NK-92 (cell line): Measurements from ENCODE around the gene SYT2.
"Not testable (repeated sequence)": the region's sequence is repeated elsewhere in the genome, so short reads cannot be mapped to it uniquely, and the experiment has no call there.

ENCODE experiments used
- DNase-seq: peaks from one replicate; lab custom pipeline; 2025; ENCODE audit not compliant: unreplicated experiment; lab: John Stamatoyannopoulos, UW

Gene SYT2

DNA sequence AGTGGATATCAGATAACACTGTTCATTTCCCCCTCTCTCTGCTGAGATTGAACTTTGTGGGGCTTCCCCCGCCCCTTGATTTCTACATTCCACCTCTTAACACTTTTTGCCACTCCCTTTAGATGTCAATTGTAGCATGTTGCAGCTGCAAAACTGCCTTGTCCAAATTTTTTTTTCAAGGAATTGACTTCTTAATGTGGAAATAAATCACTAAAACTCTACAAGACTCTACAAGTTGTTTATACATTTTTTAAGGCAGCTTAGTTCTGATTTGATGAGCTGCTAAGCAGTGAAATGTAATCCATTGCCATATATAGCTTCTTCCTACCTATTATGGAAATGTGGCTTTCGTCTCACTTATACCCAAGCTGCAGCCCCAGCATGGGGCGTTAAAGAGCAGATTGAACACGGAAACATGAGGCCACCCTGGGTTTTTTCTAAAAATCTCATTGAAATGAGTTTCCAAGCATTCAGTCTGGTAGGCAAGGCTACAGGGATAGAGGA is 132.2 kb downstream of the SYT2 start:
- DNase-seq, result no peak

DNA sequence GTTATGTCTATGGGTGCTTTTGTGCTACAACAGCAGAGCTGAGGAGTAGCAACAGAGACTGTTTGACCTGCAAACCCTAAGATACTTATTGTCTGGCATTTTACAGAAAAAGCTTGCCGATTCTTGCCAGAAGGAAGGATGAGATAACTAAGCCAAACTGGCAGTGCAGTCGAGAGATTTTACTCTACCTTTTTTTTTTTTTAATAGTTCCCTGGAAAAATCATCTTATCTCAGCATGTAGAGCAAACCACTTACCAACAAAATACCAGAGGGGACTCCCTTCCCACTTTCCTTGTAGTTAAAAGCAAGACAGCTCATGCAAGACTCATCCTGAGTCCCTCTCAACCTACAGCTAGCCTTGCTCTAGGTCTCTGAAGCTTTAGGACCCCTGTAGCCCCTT is 132.9 kb downstream of the SYT2 start:
- DNase-seq, result no peak

DNA sequence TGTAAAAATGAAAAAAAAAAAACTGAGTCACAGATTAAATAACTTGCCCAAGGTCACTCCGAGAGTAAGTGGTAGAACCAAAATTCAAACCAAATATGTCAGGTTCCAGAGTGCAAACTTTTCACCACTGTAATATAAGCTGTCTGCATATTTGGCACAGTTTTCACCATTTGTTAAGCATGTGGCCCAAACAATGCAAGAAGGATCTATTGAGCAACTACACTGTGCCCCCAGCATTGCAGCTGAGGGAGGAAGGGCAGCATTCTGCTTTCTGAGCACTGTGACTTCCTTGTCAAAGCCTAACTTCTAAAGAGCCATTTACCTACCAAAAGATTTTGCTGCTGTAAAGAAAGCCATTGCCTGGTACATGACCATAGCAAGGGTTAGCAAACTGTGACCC is 133.4 kb downstream of the SYT2 start:
- no peak for DNase-seq

DNA sequence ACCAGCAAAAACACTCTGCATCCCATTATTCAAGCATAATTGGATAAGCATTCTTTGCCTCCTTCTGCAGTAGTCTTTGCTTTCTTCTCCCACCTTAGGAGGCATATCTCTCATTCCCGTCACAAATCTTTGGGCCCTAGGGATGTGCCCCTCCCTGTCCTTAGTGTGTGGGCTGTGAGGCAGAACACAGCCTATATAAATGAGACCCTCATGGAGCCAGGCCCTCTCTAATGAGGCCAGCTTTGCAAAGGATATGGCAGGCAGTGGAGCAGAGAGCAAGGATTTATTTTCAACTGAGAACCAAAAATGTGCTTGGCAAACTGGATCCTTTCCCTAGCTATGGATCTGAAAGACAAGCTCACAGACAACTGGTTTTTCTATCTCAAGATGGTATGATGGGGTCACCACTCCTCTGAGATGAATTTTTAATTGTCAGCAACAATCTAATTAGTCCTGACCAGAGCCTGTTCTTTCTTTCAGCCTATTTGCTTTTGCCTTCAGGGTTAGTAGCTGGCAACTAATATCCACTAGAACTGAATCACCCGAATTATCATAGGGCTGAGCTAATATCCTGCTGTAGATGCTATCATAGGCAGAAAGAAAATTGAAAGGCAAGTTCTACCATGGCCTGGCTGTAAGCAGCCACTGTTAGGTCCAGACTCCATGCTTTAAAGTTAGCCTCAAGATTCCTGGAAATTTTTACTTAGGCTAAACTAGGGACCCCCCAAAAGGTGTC is 134.2 kb downstream of the SYT2 start:
- DNase-seq, result no peak

DNA sequence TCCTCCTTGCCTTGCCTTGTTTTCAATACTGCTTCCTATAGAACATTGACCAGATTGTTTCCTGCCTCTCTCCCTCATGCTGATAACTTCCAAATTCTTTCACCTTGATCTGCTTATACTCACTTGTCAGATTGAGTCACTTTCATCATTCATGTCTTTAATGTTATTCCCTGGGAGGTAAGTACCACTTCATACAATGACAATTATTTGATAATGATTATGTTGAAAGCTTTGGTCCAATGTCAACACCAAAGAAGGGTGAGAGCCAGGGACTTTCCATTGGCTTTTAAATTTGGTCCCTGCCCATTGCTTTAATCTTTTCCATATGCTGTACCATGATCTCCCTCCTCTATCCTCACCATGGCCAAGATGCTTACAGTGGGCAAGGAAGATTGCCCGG is 137.4 kb downstream of the SYT2 start:
- no peak for DNase-seq

DNA sequence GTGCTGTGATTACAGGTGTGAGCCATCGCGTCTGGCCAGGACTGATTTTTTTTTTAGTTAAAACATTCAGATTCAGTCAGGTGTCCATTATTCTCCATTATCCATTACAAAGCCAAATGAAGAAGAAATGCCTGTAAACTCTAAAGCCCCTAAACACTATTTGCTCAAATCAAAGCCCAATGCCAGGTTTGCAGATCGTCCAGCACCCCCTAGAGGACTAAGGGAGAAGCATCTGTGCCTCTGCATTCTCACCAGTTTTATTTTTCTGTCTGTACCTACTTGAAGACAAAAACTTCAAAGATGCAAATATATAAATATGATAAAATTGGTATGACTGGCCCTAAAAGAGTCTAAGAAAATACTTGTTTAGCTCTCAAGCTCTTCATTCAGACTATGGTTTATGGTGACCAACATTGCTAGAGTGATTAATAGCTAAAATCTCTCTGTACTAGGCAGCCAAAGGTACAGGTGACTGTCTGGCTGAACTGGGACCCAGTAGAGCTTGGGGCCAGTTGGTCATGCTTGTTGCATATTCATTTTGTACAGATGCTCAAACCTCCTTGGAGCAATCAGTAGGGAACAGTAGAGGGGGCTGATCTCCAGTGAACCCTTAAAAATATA is 138.4 kb downstream of the SYT2 start:
- no peak for DNase-seq

DNA sequence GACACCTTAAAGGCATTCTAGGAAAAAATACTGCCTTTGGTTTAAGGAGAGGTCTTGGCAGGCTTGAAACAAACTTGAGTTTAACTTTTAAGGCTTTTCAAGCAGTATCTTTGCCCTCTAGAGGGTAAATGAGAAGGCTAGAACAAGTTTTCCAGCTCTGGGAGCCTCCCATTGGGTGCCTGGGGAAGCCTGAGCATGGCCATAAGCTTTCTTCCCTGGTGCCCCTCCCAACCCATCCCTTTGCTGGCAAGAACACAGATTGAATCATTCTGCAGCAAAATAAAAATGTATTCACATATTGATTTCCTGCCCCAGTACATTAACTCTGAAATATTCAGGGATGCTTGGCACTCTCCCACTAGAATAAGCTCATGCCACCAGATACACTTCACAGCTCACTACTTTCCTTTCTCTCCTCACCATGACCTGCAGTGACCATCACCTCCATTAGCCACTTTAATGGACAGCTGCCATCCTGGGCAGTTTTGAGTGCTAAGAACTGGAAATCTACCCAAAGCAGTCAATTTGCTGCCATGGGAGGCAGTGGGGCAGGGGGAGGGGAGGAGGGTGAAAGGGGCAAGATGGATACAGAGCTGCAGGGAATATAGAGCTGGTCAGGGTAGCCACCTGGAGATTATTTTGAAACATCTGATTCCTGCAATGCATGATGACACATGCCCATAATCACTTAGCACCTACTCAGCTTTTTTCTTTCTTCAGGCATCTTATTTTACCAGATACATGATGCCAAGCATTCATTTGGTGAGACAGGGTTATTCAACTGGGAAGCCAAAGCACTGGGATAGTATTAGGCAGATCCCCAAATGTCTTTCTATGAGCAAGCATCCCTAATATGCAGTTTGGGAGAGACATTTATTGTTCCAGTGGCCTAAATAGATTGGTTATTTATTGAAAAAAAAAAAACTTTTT is 140.6 kb downstream of the SYT2 start:
- DNase-seq, result no peak

DNA sequence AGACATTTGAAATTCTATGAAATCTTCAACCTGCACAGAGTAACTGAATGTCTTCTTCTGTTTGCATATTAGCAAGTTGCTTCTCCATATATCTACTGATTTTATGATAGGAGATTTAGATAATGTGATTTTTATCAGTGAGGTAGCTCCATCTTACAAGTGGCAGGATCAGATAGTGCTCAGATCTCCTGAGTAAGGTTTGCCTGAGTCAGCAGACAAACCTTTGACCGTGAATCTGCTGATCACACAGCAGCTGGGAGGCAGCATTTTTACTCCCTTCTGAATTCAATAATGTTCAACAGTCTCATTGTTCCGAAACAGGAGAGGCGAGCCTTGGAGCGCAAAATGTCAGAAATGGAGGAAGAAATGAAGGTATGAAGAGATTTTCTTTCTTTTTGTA is 141.4 kb downstream of the SYT2 start:
- no peak for DNase-seq

DNA sequence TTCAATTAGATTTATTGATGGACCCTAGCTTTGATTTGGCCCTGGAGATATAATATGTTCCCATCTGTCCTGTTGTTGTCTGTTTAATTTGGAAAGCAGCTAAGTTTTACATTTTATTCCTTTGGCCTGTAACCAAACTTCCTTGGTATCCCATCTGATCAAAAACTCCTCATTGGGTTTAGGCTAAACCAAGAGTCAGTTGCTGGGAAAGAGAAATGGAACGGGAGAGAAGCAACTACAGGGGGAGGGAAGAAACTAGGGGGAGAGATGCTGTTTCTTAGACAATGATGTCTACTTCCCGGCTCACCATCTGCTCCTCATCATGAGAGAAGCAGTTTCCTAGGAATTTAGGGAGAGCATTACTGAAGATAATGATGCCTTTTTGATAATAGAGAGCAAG is 141.8 kb downstream of the SYT2 start:
- DNase-seq, result no peak

DNA sequence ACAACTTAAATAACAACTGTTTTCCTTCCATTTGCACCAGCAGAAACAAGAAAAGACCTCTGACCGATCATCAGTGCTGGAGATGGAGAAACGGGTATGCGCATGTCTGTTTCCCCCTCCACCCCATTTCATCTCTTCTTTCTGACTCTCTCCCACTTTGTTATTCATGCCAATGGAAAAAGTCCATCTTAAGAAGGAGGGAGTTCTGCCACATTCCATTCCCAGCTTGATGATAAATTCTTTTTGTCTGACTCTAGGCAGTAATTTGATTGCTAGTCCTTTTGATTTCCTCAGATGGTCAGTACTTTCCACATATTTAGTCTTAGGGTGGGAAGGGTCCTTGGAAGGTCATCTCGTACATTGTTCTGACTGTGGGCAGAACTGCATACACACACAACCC is 142.5 kb downstream of the SYT2 start:
- DNase-seq, result no peak

DNA sequence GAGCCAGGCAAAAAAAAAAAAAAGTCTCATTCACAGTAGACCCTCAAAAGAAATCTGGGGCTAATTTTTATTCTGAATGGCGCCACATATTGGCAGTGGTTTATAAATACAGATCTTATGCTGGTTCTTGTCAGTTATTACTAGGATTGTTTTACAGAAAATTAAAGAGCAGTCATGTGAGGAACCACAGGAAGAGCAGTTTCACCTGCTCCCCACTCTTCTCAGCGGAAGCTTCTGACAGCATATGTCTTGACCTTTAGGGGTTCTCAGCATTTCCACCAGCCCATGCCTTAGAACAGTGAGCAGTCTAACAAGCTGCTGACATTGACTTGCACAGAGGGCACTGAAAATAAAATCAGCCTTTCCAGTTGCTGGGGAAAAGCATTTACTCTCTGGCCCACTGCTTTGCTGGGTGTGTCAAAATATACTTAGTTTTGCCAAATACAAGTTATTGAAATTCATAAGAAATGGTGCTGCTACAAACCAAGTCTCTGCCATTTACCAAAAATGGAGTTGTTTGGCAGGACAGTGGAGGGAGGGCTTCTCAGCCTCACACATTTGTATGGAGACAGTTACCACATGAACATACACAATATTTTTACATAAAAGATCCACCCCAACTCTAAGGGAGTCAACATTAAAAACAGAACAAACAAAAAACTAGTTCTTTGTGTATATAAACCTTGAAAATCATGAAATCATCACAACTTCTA is 144.2 kb downstream of the SYT2 start:
- no peak for DNase-seq

DNA sequence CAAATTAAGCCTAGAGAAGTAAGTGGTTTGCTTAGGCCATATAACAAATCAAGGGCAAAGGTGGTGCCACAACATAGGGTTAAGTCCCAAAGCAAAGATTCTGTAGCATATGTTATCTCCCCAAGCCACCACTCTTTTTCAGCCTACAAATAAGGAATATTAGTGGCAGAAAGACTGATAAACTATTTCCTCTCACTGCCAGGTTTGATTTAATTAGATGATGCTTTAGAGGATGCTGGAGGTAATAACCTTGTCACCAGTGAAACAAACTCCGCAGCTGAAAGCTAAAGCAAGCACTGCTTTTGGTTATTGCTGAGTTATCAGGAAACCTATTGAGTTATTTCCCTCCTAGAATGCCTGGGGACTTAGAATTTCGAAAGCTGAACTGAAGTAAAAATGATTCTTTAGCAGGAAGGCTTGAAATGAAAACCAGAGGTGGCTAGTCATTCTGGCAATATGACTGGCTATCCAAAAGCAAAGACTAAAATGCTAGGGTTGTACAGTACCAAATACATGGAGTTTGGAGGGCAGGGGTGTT is 145.2 kb downstream of the SYT2 start:
- DNase-seq, result no peak

DNA sequence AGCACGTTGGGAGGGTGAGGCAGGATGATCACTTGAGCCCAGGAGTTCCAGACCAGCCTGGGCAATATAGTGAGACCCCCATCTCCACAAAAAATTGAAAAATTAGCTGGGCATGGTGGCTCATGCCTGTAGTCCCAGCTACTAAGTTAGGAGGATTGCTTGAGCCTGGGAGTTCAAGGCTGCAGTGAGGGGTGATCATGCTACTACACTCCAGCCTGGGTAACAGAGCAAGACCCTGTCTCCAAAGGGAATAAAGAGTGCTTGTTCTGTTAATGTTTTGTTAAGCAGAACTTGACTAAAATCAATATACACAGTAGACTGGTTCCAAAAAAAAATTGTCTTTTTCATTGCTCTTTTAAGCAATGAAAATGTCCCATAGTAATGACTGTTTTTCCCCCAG is 146.4 kb downstream of the SYT2 start:
- DNase-seq, result no peak

DNA sequence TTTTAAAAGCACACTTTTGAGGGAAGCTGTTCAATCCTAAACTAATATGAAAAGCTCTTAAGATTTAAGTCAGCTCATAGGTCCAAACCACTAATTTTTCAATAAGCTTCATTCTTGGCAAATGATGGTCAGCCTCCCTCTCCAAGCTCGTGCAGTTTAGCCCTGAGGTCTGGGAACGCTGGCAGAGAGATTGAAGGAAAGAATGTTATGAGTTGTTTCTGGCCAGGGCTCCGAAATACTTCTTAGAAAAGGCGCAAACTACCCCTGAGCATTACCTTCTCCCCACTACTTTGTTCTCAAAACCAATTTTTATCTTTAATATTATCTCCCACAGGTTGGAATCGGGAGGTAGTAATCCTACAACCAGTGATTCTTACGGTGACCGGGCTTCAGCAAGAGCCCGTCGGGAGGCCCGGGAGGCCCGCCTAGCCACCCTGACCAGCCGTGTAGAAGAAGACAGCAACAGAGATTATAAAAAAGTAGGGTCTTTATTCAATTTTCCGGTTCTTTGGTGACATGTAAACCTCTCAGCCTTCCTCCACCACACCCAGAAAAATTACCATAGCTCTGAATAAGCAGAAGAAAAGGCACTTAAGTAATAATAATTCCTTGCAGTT is 147.7 kb downstream of the SYT2 start:
- no peak for DNase-seq

DNA sequence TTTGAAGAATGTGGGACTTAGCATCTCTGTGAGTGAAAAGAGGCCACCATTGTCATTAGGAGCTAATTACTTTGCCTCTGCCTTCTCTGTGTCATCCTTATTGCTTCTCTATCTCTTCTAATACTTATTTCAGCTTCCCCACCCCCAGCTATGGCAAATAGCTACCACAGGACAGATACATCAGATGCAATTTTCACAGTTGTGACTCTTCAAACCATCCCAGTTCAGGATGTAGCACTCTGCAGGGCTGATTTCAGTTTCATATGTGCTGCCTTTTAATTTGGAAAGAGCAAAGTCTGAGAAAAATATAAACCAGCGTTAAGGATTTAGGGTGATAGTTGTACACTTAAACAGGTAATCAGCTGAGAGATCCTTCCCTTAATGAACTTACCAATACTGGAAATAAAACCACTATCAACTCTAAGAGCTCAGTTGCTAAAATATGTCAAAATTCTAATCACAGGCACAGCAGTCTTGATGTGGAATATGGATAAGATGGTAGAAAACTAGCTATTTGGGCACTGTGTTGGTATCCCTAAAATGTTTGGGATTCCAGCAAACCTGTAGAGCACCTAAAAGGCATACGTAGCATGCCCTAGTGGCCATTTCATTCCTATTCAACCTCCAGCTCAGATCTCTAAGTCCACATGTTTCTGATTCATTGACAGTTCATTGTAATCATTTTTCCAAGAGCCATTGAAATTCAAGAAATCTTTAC is 148.4 kb downstream of the SYT2 start:
- DNase-seq, result no peak

DNA sequence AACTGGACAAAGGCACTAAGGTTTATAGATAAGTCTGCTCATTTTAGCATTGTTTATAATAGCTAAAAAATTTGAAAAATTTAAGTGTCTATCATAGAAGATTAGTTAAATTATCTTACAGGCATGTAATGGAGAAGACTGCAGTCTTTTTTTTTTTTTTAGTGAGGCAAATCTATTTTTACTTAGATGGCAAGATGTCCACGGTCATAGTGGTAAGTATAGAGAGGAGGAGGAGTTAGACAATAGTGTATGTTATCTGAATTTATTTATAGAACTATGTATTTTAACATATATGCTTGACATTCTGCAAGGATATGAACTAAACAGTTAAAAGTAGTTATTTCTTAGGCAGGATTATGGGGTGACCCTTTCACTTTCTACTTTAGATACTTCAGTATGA is 149.0 kb downstream of the SYT2 start:
- no peak for DNase-seq

DNA sequence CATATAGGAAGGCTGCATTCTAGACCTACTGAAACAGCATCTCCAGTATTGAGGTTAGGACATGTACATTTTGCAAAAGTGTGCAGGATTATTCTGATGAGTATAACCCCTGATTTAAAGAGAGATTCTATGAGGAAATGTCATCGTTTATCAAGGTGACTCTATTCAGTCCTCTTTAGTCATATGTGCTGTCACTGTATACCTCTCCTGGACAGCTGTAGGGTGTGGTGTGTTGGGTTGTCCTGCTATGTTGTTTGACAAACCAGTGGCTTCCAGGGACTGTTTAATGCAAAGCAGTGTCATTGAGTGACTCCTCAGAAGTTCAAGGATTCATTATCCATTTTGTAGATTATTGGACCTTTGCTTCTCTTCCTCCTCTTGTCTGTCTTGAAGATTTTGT is 152.6 kb downstream of the SYT2 start:
- DNase-seq, result not testable (repeated sequence)

DNA sequence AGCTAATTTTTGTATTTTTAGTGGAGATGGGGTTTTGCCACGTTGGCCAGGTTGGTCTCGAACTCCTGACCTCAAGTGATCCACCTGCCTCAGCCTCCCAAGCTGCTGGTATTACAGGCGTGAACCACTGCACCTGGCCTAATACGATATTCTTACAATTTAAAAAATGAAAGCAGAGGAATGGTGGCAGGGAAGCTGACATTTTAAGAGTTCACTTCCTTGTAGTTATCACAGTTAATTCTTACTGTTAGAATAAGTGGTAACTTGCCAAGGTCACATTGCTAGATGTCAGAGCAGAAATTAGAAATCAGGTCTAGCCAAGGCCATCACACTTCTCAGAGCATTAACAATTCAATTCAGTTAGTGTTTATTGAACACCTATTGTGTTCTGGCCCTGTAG is 154.2 kb downstream of the SYT2 start:
- DNase-seq, result not testable (repeated sequence)

DNA sequence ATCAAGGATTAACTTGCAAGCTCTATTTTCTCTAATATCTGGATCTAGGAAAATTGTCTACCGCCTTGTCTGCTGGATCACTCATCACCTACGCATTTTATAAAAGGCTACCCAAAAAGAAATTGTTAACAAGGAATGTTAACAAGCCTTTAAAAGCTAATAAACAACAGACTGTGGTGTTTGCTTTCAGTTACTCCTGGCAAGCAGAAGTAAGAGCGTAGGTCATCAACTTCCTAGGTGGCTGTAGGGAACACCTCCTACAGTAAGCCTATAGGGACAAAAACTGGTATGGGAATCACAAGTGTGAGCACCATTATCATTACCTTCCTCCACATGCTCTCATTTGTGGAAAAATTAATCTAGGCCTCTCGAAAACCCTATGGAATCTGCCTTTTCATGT is 155.6 kb downstream of the SYT2 start:
- DNase-seq, result not testable (repeated sequence)

DNA sequence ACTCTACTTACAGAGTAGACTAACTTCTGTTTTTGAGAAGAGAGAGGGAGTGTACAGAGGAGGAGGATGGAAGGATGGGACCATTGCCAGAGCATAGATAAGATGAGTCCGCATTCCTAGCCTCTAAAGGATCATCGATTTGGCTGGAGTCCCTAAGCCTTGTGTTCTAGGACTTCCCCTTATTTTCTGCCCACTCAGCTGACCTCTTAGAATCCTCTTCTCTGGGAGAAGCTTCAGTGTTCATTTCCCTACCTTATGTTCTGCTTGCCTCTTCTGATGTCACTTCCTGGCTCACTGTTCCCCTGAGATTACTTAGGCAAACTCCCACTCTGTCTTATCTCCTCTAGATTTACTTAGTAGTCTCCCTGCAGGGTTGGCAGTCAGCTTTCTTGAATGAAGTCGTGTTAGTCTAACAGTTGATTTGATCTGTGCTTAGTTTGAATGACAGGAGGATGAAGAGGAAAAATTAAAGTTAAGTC is 156.7 kb downstream of the SYT2 start:
- DNase-seq, result no peak
